Panc1 (cell line): ENCODE data around the gene STX7. TPM values are rescaled to one million over a fixed set of nuclear protein-coding genes. Genes with fewer than 3 reads are reported as not detected.
"Not testable (repeated sequence)": the region's sequence is repeated elsewhere in the genome, so short reads cannot be mapped to it uniquely, and the experiment has no call there.

Experiments
- ATAC-seq: fragments of 200-7000 bp; cut with Tn5 transposase; 2 replicates; pipeline ENCODE4 v1.9.1; 2020; ENCODE audit warnings: mild to moderate bottlenecking, moderate library complexity
- Bru-seq: library from RNA; stranded (reverse); fragments of 400-500 nt; gene quantifications from one replicate; lab custom pipeline; 2021; lab: Mats Ljungman, UMichigan
- BruChase-seq, 2 experiments: library from RNA; stranded (reverse); fragments of 400-500 nt; gene quantifications; one replicate each; lab custom pipeline; 2021; lab: Mats Ljungman, UMichigan
- BruUV-seq: library from RNA; stranded (reverse); fragments of 400-500 nt; replicated peaks from 2 replicates; lab custom pipeline; 2021; lab: Mats Ljungman, UMichigan
- CTCF ChIA-PET: fragments of 300-600 bp; sonication (Branson Sonifier 250); formaldehyde crosslinking; loops from one replicate; lab custom pipeline; 2022; ENCODE audit warnings: antibody characterized with exemption; lab: Charles Lee
- POLR2A ChIA-PET: fragments of 300-600 bp; sonication (Branson Sonifier 250); formaldehyde crosslinking; loops from one replicate; lab custom pipeline; 2022; ENCODE audit warnings: antibody characterized with exemption; lab: Charles Lee
- DNase-seq: peaks from one replicate; pipeline ENCODE4 v3.0.0-alpha.2; 2010; ENCODE audit warnings: low read depth, low spot score
- H3K27ac ChIP-seq: 2 replicates; pipeline ENCODE4 v1.5.1; 2011; ENCODE audit warnings: mild to moderate bottlenecking, low read length, inconsistent platforms
- H3K27me3 ChIP-seq: fragments of 200-500 bp; sonication (Bioruptor generic); 2 replicates; pipeline ENCODE4 v1.6.0; 2014; ENCODE audit warnings: low read length, inconsistent platforms; ENCODE audit not compliant: control insufficient read depth, insufficient read depth
- H3K36me3 ChIP-seq: fragments of 200-500 bp; sonication (Bioruptor generic); 2 replicates; pipeline ENCODE4 v1.5.1; 2014; ENCODE audit warnings: inconsistent platforms, mild to moderate bottlenecking, low read length, moderate library complexity; ENCODE audit not compliant: control insufficient read depth, insufficient read depth
- H3K4me1 ChIP-seq: 2 replicates; pipeline ENCODE4 v1.5.1; 2011; ENCODE audit warnings: inconsistent platforms, mild to moderate bottlenecking, low read length, moderate library complexity; ENCODE audit not compliant: control insufficient read depth, insufficient read depth
- H3K4me3 ChIP-seq, 2 experiments: 2 replicates each; pipeline ENCODE4 v1.5.1; 2011 to 2012; ENCODE audit warnings: low read depth in 2 of 2, low read length in 2 of 2, mild to moderate bottlenecking in 2 of 2, inconsistent platforms in 1 of 2, moderate library complexity in 1 of 2
- H3K9me3 ChIP-seq: fragments of 200-500 bp; sonication (Bioruptor generic); 2 replicates; pipeline ENCODE4 v1.5.1; 2014; ENCODE audit warnings: low read depth, mild to moderate bottlenecking, inconsistent platforms, low read length, moderate library complexity; ENCODE audit not compliant: control insufficient read depth, insufficient read depth
- POLR2AphosphoS5 ChIP-seq: IDR thresholded peaks from 2 replicates; pipeline ENCODE4 v1.6.1; 2012; ENCODE audit warnings: mild to moderate bottlenecking, low read depth, low read length, moderate library complexity
- SIN3A ChIP-seq: IDR thresholded peaks from 2 replicates; pipeline ENCODE4 v1.6.1; 2012; ENCODE audit warnings: low read depth, mild to moderate bottlenecking, low read length, moderate library complexity, borderline replicate concordance; ENCODE audit not compliant: insufficient read depth
- TCF7L2 ChIP-seq: IDR thresholded peaks from 2 replicates; pipeline ENCODE4 v1.6.1; 2011; ENCODE audit warnings: mild to moderate bottlenecking, low read depth, low read length, inconsistent platforms
- in situ Hi-C: cut with HindIII; loops from 2 replicates; pipeline ENCODE4 v1.10.0; 2016; ENCODE audit warnings: low sequenced_read_pairs, low pct_unique_long_range_greater_than_20kb
- intact Hi-C: fragments of 100-400 bp; cut with micrococcal nuclease; formaldehyde crosslinking; loops from one replicate; pipeline ENCODE4 v1.10.0; 2022; ENCODE audit not compliant: unreplicated experiment
- long read RNA-seq: library from polyadenylated mRNA; unstranded; transcript quantifications from one replicate; pipeline ENCODE4 v2.0.0, GENCODE V29; 2021; ENCODE audit not compliant: unreplicated experiment
- polyA plus RNA-seq: library from polyadenylated mRNA; unstranded; fragments of >200 nt; gene quantifications from one replicate; pipeline ENCODE4 v1.2.1, GENCODE V29; 2012; ENCODE audit warnings: missing spikeins; ENCODE audit not compliant: insufficient read length
- total RNA-seq: library from RNA; stranded (reverse); gene quantifications from one replicate; pipeline ENCODE4 v1.2.1, GENCODE V29; 2021; ENCODE audit not compliant: unreplicated experiment
- TF ChIP-seq, protein P1 (sequence below), 2 experiments: IDR thresholded peaks; 2 replicates each; pipeline ENCODE4 v1.6.1; 2011 to 2012; ENCODE audit warnings: low read depth in 2 of 2, control low read depth in 1 of 2, low read length in 1 of 2, mild to moderate bottlenecking in 1 of 2, moderate library complexity in 1 of 2; ENCODE audit not compliant: insufficient read depth in 1 of 2
- TF ChIP-seq, protein P2 (sequence below): fragments of 450-650 bp; IDR thresholded peaks from 2 replicates; pipeline ENCODE4 v1.5.1; 2017; ENCODE audit warnings: mild to moderate bottlenecking

The STX7 gene, protein sequence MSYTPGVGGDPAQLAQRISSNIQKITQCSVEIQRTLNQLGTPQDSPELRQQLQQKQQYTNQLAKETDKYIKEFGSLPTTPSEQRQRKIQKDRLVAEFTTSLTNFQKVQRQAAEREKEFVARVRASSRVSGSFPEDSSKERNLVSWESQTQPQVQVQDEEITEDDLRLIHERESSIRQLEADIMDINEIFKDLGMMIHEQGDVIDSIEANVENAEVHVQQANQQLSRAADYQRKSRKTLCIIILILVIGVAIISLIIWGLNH
- 40.6 TPM for total RNA-seq
- polyA plus RNA-seq: 30.5 TPM
- Bru-seq, nascent RNA: percentile 79 among the genes with signal in this experiment
- BruChase-seq, experiment 1, labeled RNA remaining after a 2-hour chase: percentile 76 among the genes with signal in this experiment
- percentile 80 among the genes with signal in this experiment for BruChase-seq, experiment 2, labeled RNA remaining after a 6-hour chase
- long read RNA-seq, full-length matches to known transcripts: 71 of 90 reads
- long read RNA-seq, partial matches to known transcripts: 7 of 90 reads
- long read RNA-seq, other reads (novel, unspliced or antisense): 12 of 90 reads

DNA sequence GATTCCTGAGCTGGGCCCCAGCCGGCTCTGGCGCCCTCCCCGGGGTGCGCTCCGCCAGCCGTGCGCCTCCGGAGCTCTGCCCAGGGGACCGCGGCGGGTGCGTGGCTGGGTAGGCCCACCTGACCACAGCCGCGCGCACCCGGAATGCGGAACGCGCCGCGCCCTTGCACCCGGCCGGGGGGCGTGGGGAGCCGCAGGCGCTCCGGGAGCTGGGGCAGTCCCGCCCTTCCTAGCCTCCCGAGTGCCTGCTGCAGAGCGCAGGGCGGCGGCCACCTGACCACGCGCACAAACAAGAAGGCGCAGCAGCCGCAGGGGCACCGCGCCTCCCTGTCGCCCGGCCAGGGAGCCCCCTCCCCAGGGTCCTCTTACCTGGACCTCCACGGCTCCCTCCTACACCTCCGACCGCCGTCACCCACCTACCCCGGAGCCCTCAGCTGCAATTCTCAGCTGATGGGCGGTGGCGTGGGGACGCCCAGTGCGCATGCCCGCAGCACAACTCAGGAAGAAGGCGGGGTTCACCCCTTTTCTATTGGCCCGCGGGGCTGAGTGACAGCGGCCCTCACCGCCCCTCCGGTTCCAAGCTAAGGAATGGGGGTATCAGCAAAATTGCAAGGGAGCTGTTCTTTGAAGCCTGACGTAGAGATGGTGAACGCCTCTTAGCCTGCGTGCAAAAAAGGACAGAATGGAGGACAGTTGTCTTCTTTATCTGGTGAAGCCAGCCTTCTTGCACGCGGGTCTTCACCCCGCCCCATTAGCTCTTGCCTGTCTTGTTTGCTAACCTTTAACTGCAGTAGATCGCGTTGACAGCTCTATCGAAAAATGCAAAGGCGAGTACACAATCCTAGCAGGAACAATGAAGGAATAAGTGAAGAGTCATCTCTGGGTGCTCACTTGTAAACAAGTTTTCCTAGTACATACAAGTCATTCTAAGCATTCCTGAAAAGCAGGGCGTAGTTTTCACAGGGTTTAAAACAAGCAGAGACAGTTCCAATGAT is at the start of gene STX7:
Gene STX7 (minus strand): TSS at position 479 of the 995 bp plus-strand sequence. CDS start 9,586 bp downstream, outside the sequence.
- H3K9me3 ChIP-seq: no peaks in the 10 kb centered on the region
- DNase-seq: peak; percentile 47
- POLR2A ChIA-PET: interaction anchor here (0.5 to 0.7 kb wide), 3 partner anchors 218 to 587 kb away, joined by 3 to 5 read pairs (median 5); no protein-coding TSS in a partner anchor
- H3K27me3 ChIP-seq: peaks cover 15% of the 10 kb centered on the region; the same call in 1 of the 2 replicates
- in situ Hi-C loops (no loop called here), intact Hi-C loops (no loop called here)
- ATAC-seq: peak; percentile 99
- TF ChIP-seq SIN3A: peak; percentile 71; the same call in 1 of the 2 replicates
- peak; percentile 71 for TF ChIP-seq POLR2AphosphoS5
- TF ChIP-seq, protein P1, sequence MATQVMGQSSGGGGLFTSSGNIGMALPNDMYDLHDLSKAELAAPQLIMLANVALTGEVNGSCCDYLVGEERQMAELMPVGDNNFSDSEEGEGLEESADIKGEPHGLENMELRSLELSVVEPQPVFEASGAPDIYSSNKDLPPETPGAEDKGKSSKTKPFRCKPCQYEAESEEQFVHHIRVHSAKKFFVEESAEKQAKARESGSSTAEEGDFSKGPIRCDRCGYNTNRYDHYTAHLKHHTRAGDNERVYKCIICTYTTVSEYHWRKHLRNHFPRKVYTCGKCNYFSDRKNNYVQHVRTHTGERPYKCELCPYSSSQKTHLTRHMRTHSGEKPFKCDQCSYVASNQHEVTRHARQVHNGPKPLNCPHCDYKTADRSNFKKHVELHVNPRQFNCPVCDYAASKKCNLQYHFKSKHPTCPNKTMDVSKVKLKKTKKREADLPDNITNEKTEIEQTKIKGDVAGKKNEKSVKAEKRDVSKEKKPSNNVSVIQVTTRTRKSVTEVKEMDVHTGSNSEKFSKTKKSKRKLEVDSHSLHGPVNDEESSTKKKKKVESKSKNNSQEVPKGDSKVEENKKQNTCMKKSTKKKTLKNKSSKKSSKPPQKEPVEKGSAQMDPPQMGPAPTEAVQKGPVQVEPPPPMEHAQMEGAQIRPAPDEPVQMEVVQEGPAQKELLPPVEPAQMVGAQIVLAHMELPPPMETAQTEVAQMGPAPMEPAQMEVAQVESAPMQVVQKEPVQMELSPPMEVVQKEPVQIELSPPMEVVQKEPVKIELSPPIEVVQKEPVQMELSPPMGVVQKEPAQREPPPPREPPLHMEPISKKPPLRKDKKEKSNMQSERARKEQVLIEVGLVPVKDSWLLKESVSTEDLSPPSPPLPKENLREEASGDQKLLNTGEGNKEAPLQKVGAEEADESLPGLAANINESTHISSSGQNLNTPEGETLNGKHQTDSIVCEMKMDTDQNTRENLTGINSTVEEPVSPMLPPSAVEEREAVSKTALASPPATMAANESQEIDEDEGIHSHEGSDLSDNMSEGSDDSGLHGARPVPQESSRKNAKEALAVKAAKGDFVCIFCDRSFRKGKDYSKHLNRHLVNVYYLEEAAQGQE (IDR thresholded peaks at IDR 0.05; ENCODE audit: insufficient read depth in 1 of 2, low read depth in 2 of 2, low read length in 1 of 2): no peak
- TF ChIP-seq, protein P2, sequence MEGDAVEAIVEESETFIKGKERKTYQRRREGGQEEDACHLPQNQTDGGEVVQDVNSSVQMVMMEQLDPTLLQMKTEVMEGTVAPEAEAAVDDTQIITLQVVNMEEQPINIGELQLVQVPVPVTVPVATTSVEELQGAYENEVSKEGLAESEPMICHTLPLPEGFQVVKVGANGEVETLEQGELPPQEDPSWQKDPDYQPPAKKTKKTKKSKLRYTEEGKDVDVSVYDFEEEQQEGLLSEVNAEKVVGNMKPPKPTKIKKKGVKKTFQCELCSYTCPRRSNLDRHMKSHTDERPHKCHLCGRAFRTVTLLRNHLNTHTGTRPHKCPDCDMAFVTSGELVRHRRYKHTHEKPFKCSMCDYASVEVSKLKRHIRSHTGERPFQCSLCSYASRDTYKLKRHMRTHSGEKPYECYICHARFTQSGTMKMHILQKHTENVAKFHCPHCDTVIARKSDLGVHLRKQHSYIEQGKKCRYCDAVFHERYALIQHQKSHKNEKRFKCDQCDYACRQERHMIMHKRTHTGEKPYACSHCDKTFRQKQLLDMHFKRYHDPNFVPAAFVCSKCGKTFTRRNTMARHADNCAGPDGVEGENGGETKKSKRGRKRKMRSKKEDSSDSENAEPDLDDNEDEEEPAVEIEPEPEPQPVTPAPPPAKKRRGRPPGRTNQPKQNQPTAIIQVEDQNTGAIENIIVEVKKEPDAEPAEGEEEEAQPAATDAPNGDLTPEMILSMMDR: 0 out of 2 replicates have a peak, but pooled peaks have one; percentile 3
- no peak for TF ChIP-seq TCF7L2
- peak within 1 kb of the TSS; percentile 71 to 81 for H3K4me3 ChIP-seq
- H3K27ac ChIP-seq: peak within 1 kb of the TSS; percentile 82
- BruUV-seq: no TSS peak
- CTCF ChIA-PET: interaction anchor here (0.7 kb wide), 1 partner anchor 239 kb away, joined by 3 read pairs; no protein-coding TSS in a partner anchor
- peaks cover 20% of the 10 kb centered on the region for H3K4me1 ChIP-seq
- peaks cover 5% of the 10 kb centered on the region; the same call in 1 of the 2 replicates for H3K36me3 ChIP-seq

DNA sequence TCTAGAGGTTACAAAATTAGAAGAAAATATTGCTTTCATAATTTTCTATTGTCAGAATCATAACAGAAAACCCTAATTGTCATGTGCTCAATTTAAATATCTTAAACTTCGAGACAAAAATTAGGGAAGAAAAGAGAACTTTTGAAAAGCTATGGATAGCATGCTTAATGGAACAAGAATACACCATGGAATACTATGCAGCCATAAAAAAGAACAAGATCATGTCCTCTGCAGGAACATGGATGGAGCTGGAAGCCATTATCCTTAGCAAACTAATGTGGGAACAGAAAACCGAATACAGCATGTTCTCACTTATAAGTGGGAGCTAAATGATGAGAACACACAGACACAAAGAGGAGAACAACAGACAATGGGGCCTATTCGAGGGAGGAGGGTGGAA is 47.2 kb upstream of the STX7 start:
- H3K9me3 ChIP-seq, H3K27me3 ChIP-seq, H3K36me3 ChIP-seq, CTCF ChIA-PET, ATAC-seq, intact Hi-C loops, in situ Hi-C loops, H3K4me3 ChIP-seq, POLR2A ChIA-PET, H3K27ac ChIP-seq, DNase-seq, BruUV-seq, H3K4me1 ChIP-seq: not testable (repeated sequence)
